GM21390 (cell line): Measurements from ENCODE around the gene RNF39.
"Not testable (repeated sequence)": the region's sequence is repeated elsewhere in the genome, so short reads cannot be mapped to it uniquely, and the experiment has no call there.

Experiments used
- ATAC-seq: cut with Tn5 transposase; IDR thresholded peaks from one replicate; pipeline ENCODE4 v1.9.1; 2021; ENCODE audit not compliant: unreplicated experiment

The RNF39 gene, protein sequence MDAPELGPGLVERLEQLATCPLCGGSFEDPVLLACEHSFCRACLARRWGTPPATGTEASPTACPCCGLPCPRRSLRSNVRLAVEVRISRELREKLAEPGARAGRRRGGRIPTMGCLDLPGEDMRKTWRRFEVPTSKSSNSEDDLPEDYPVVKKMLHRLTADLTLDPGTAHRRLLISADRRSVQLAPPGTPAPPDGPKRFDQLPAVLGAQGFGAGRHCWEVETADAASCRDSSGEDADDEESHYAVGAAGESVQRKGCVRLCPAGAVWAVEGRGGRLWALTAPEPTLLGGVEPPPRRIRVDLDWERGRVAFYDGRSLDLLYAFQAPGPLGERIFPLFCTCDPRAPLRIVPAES

DNA sequence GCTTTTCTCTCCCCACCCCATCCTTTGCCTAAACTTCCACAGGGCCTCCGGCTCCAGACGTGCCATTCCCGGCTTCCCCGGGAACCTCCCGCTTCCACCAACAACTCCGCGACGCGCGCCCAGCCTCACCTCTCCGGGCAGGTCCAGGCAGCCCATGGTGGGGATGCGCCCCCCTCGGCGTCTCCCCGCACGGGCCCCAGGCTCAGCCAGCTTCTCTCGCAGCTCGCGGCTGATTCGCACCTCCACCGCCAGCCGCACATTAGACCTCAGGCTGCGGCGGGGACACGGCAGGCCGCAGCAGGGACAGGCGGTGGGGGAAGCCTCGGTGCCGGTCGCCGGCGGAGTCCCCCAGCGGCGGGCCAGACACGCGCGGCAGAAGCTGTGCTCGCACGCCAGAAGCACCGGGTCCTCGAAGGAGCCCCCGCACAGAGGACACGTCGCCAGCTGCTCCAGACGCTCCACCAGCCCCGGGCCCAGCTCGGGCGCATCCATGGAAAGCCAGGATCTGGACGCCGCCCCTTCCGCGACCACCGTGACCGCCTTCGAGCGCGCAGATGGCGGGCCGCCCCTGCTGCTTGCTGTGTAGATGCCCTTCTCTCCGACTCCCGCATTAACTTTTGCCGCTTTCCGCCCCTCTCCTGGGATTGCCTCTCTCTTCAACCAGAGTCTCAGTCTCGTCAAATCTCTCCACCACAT, at the start of gene RNF39:
TSS of gene RNF39 (minus strand) at position 676 of the 696 bp plus-strand sequence. CDS start at position 492, 184 bp downstream.
- ATAC-seq, result no peak

DNA sequence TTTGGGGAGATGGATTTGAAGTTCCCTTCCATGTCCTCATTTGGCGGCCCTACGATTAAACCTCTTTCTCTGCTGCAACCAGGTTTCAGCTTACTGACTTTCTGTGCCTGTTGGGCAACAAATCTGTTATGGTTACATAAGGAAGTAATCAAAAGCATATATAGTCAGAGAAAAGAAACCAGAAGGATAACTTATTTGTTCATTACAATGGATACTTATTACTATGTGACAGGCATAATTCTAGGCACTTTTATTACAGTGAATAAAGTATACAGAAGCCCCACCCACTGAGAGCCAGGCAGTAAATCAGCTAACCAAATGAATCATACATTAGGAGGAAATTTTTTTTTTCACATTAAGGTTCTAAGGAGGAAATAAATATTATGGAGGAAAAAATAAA, 46.9 kb upstream of the RNF39 start:
- no peak for ATAC-seq

DNA sequence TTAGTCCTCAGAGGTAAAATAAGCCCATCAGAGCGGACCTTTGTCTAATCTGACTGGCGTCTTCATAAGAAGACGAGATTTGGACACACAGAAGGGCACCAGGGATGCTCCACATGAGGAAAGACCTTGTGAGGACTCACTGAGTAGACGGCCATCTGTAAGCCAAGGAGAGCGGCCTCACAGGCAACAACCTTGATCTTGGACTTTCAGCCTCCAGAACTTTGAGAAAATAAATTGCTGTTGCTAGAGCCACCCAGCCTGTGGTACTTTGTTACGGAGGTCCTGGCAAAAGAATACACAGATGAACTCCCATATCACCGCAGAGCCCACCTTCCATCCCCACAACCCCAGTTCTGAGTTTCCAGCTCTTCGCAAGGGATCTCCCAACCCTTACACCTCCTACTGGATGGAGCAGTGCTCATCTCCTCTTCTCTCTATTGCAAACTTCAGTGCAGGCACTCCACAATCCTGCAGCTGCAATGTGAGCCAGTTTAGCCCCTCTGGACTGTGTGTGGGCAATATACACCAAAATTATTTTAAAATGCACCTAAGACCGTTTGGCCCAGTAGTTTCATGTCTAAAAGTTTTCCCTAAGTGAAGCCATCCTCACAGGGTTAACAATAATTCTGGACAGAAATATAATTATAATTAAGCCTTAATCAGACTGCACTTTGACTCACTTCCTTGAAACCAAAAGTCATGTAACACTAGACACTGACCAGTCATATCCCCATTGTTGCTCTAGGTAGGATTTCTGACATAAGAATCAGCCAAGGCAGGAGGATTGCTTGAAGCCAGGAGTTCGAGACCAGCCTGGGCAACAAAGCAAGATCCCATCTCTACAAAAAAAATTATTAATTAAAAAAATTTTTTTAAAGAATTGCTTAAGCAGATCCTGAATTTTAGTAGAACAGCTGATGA, 46.1 kb upstream of the RNF39 start:
- no peak for ATAC-seq

DNA sequence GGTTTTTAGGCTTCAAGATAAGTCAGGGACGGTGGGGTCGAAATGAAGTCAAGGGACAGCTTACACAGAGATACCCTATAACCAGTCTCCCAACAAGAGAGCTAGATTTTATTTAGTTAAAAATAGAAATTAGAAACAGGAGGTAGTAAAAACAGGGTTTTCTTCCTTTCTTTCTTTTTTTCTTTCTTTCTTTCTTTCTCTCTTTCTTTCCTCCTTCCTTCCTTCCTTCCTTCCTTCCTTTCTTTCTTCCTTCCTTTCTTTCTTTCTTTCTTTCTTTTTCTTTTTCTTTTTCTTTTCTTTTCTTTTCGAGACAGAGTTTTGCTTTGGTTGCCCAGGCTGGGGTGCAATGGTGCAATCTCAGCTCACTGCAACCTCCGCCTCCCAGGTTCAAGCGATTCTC, 43.1 kb upstream of the RNF39 start:
- ATAC-seq, result not testable (repeated sequence)

DNA sequence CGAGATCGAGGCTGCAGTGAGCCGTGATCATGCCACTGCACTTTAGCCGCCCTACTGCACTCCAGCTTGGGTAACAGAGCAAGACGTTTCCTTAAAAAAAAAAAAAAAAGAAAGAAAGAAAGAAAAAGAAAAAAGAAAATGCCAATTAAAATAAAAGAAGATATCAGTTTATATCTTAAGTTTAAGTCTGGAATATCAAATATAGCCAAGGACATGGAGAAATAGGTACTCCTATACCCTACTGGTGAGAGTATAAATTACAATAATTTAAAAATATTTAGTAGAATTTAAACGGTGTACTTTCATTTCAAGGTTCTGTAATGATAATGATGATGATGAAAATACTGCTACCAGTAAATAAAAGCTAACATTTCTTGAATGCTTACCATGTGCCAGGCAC, 41.2 kb upstream of the RNF39 start:
- ATAC-seq, result no peak

DNA sequence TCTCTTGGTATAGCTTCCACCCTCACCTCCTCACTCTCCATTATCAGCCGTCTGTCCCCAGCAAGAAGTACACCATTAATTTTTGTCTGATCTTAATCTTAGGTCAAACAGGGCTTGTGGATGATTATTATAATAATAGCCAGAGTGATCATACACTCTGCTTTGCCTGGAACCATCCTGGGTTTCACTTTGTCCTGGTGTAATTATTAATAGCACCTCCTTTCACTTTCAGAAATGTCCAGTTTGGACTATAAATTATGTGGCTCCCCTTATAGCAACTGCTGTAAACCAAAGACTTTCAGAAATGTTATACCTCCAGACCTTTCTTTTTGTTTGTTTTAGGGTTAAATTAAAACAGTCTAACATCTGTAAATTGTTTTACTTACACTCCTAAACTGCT, 38.3 kb upstream of the RNF39 start:
- no peak for ATAC-seq

DNA sequence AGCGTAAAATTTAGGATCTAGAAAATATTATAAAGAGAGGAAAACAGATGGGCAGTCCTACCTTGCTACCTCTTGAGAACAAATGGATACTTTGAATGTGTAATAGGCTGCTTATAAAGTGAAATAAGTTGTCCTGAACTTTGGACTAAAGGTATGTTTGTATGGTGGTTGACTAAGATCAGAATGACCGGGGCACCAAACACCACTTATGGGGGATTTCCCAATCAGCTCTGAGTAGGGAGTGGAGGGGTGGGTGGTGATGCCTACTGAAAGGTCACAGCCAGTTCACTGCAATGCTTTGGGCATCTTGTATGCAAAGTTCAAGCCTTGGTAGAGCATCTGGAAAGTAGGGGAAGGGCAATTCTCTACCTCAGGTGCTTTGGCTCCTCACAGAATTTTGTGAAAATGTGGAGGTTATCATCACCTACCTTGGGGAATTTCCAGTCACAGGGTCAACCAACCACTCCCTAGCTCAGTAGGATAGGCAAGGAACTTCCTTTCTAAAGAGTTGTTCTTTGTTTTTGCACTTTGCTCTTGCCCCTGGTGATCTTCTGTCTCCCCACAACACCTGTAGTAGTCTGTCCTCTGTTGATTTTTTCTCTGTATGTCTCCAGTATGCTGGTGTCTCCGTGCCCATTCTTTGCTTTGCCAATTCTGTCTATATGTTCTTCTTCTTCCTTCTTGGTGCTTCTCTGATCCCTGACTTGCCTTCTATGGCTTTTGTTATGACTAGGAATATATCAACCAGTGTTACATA, 37.6 kb upstream of the RNF39 start, which contains the start of gene TRIM31:
TSS of gene TRIM31 (minus strand) at position 88 of the 757 bp plus-strand sequence. CDS start 285 bp downstream, outside the sequence.
- ATAC-seq, result peak; percentile 46

DNA sequence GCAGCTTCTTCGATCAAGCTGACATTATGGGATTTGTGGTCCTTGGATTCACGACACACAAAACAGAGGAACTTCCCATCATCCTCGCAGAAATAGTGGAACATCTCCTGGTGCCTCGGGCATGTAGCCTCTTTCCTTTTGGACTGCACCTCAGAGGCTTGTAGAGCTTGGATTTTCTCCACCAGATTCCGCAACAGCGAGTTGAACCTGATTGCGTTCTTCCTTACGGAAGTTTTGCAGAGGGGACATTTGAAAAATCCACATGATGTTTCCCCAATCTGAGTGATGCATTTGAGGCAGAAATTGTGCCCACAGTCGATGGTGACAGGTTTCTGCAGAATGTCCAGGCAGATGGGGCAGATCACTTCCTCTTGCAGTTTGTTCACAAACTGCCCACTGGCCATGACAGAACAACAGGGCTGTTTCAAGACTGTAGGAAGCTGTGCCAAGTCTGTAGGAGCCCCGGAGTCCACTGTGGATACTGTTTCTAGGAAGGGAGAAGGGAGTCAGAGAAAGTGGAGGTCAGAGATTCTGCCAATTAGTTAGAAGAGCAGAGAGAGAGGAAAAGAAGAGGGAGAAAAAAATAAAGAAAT, 36.9 kb upstream of the RNF39 start:
- no peak for ATAC-seq

DNA sequence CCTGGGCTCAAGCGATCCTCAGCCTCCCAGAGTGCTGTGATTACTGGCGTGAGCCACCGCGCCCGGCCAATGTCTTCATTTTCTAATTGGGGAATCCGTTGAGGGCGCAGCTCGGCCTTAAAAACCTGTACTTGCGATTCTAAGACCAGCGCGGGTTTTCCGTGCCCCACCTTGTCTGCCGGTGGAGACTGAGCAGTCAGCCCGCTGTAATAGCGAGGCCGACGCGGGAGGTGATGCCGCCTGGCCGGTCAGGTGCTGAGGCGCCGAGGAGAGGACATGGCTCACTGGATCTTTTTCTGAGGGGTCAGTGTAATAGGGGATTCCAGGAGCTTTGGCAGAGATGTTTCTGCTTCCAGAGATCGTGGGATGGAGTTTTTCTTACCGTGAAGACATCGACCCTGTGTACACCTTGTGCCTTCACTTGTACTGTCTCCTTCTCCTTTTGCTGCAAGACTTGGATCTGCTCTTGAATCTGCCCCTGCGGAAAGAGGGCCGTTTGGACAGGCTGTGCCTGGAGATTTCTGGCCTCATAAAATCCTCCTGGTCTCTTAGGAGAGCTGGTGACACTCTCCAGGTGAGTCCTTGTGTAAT, 35.8 kb upstream of the RNF39 start:
- no peak for ATAC-seq

DNA sequence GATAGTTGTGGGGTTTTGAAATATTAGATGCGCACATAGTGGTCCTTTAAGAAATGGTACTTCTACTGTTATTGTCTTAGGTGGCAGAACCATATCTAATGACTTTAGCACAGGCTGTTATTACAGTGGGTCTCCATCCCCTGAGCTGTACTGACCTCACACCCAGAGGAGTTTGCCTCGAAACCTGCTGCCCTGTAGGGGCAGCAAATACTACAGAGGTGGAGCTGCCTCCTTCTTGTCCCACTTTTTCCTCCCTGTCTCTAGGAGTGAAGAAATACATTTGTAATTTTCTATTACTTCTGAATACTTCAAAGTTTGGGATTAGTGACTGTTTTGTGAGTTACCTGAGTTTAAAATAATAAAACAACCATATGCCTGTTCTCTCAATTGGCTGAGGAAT, 29.1 kb upstream of the RNF39 start:
- no peak for ATAC-seq

DNA sequence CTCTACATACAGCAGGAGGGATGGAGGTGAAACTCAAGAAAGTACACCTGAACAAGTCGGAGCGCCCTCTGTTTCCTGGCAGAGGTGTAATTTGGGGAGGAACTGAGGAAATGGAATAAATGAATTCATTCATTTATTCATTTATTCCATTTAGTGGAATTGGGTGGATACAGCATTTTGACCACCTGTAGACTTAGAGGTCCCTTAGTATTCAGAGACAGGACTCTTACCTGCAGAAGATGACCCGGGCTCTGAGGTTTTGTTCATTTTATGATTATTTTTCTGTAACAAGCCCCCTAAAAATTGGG, 28.3 kb upstream of the RNF39 start:
- no peak for ATAC-seq

DNA sequence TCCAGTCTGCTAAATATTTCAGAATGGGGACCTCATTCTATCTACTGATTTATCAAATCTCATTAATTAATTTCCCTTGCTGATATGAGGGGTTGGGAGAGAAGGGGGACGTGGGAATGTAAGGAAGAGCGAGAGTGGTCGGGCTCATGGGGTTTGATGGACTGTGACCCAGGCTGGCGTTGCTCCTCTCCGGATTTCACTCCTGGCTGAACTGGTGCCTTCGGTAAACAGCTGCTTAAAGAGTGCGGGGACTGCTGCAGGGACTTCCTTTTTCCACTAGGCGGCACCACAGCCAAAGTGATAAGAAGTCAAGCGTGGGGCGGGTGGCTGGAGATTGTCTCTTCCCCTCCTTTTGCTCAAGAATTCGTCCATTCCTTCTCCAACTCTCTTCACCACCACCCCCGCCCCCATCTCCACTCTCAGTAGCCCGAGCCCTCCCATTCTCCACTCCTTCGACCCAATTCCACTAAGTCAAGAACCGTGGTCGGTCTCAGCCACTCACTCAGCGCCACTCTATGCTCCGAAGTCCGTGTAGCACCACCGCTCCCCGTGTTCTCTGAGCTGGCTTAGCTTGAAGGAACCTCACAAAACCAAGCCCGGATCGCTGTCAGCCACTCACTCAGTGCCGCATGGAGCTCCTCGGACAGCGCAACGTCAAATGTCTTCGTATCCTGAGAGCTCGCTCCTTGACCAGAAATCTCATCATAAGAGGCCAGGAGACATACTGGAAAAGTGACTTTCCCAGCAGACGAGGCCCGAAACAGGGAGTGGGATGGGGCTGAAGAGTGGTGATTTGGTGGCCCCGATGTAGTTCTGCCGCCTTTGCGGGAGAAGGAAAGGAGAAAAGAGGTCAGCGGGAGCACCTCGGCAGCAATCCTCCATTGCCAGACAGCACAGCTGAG, 27.7 kb upstream of the RNF39 start:
- no peak for ATAC-seq

DNA sequence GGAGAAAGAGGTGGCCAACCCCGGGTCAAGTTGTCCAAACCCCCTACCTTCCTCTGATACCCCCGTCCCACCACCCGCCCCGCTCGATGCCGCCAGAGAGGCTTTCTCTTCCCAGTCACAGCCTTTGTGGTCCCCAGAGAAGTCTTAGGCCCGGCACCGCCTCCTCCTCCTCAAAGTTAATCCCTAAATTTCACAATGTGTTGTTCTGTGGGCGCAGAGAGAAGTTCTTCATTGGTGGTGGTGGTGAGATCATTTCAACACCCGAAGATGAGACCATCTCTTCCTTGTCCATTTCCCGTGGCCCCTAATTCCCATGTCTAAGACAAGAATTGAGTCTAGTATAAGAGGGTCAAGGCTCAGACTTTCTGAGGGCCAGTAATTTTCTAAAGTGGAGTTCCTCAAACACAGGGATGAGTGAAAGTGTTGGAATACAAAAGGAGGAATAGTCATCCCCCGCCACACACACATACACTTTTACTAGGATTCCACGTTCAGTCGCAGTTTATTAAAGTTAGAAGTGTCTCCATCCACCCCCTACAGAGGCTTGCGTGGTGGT, 26.9 kb upstream of the RNF39 start:
- no peak for ATAC-seq

DNA sequence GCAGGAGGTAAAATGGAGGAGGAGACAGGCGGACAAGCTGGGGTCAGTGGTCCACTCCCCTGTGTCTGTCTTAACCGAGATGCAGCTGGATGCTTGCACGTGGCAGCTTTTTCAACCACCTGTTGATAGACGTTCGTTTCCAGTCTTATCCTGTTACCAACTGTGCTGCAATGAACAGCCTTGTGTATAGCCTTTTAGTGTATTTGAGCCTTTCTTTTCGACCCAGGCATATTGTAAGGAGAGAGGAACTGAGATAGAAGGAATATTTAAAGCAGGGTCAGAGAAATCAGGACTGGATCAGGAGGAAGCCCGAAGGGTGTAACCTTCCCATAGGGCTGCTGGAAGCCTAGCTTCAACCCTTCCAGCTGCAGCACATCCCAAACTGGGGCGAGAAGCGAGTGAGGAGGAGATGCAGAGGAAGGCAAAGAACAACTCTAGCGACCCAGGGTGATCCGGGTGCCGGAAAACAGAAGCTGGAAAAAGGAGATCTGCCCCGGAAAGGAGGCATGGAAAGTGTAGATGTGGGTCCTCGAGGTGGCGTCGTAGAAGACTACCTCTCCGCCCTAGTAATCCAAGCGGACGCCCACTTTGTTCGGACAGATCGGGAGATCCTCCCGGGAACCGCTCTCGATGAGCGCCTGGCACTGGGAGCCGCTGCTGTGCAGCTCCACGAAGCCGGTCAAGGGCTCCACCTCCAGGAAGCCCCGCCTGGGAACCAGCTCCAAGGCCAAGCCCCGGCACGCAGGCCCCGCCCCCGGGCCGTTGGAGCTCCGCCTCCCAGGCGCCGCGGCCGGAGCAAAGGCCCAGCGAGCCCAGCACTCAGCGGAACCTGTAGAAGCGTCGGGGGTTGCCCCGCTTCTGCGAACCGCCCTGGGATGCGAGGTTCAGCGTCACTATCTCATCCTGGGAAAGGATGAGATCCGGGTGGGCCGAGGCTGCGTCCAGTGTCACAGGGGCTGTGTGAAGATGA, 26.2 kb upstream of the RNF39 start:
- peak; percentile 66 for ATAC-seq

DNA sequence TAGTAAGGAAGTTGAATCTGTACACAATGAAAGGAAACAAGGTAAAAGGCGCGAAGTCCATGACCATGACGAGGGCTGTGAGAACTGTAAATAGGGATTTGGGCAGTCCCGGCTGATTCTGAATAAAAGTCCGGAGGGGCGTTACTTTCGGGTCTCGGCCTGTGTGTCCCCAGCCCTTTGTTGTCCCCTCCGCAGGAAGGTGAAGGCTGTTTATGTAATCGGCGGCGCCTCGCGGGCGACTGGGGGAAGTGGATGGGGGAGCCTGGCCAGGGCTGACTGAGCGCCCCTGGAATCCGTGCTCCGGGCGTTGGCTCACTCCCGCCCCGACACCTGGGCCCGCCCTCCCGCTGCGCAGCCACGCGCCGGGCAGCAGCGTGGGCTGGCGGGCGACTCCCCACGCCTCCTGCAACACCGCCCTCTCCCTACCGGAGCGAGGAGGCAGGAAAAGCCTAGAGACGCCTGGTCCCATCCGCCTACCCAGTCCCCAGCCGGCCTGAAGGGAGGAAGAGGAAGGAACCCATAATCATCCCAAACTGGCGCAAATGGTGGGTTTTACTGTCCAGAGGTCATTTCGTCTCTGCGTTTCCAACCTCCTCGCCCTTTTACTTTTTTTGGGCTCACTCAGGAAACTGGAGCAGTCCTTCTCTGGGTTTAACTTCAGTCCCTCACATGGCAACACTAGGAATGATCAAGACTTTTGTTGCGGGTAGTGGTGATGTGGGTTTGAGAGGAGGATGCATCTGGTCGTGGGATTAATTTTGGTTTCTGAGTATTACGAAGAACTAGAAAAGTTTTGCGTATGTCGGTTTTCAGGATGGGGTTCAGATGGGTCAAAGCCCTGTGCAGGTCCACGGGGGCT, 25.2 kb upstream of the RNF39 start:
- ATAC-seq, result no peak

DNA sequence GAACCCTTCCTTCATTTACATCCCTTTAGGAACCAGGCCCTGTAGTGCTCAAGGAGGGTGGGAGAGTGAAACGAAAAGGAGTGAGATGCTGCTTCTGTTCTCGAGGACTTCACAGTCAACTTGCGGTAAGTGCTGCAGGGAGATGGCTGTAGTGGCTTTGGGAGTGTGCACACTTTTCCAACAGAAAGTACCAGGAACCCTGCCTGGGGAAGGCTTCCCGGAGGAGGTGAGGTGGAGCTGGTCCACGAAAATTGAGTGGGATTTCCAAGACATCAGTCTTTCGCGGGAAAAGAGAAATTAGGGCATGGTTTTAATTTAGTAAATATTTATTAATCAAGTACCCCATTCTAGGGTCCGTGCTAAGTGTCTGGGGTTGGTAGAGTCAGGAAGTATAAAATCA, 24.6 kb upstream of the RNF39 start:
- no peak for ATAC-seq
